Thyroid gland (tissue), 4 donors: Measurements from ENCODE around the gene SH3GL1.

Experiments used
- POLR2A ChIP-seq, 2 donors: fragments of 450-650 bp; IDR thresholded peaks; one replicate each; pipeline ENCODE4 v1.6.1; 2017; ENCODE audit warnings: antibody characterized with exemption in 2 of 2, mild to moderate bottlenecking in 2 of 2, moderate library complexity in 1 of 2
- TF ChIP-seq, protein P1 (sequence below), 6 experiments: fragments of 200-600 bp in 3 of 6; fragments of 450-650 bp in 3 of 6; sonication (generic) in 3 of 6; IDR thresholded peaks; one replicate each; pipeline ENCODE4 v1.5.1; 2016 to 2019; ENCODE audit warnings: antibody characterized with exemption in 6 of 6, mild to moderate bottlenecking in 2 of 6, inconsistent platforms in 1 of 6, moderate library complexity in 1 of 6

DNA sequence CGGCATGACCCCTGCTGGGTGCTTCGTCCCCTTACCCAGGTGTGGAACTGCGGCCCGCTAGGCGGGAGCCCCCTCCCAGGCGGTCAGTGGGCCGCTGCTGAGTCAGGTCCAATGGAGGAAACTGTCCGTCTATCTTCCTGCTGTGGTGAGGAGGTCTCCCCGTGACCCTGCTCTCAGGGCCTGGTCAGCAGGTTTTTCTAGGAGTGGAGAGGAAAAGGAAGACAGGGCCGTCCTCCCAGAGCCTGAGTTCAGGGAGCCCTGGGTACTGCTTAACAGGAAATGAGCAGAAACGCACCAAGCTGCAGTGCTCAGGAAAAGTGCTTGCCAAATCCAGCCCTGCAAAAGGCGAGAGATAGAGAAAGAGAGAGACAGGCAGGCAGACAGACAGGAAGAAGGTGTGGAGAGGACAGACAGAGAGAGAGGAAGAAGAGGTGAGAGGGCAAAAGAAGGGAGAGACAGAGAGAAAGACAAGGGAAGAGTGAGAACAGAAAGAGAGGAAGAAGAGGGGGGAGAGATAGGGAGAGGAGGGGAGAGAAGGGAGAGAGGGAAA, 10.3 kb downstream of the SH3GL1 start:
- TF ChIP-seq, protein P1, sequence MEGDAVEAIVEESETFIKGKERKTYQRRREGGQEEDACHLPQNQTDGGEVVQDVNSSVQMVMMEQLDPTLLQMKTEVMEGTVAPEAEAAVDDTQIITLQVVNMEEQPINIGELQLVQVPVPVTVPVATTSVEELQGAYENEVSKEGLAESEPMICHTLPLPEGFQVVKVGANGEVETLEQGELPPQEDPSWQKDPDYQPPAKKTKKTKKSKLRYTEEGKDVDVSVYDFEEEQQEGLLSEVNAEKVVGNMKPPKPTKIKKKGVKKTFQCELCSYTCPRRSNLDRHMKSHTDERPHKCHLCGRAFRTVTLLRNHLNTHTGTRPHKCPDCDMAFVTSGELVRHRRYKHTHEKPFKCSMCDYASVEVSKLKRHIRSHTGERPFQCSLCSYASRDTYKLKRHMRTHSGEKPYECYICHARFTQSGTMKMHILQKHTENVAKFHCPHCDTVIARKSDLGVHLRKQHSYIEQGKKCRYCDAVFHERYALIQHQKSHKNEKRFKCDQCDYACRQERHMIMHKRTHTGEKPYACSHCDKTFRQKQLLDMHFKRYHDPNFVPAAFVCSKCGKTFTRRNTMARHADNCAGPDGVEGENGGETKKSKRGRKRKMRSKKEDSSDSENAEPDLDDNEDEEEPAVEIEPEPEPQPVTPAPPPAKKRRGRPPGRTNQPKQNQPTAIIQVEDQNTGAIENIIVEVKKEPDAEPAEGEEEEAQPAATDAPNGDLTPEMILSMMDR (IDR thresholded peaks at IDR 0.05): no peak
- no peak for TF ChIP-seq POLR2A (IDR thresholded peaks at IDR 0.05)
